ENCODE results near the gene ACOT4. TPM values are rescaled to one million over a fixed set of nuclear protein-coding genes. Genes with fewer than 3 reads are reported as not detected.

ACOT4 gene
- 1.5 to 2.4 TPM (median 2.2 TPM) in 5 replicates for total RNA-seq (2022; extraction: Qiagen RNA extraction)

DNA sequence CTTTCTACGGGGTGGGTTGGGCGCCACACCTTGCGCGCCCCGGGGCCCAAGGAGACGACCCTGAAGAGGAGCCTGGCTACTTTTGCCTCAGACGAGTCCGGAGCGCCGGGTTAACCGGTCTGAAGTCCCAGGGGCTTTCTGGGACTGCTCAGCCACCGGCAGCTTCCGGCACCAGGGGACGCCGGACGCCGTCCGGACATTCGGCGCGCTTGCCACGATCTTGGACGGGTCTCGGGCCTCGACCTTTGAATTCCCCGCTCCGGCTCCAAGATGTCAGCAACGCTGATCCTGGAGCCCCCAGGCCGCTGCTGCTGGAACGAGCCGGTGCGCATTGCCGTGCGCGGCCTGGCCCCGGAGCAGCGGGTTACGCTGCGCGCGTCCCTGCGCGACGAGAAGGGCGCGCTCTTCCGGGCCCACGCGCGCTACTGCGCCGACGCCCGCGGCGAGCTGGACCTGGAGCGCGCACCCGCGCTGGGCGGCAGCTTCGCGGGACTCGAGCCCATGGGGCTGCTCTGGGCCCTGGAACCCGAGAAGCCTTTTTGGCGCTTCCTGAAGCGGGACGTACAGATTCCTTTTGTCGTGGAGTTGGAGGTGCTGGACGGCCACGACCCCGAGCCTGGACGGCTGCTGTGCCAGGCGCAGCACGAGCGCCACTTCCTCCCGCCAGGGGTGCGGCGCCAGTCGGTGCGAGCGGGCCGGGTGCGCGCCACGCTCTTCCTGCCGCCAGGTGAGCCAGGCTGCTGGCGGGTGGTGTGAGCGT, at the start of gene ACOT4:
TSS of gene ACOT4 (plus strand) at position 184 of the 760 bp plus-strand sequence. CDS start at position 271, 87 bp downstream.

DNA sequence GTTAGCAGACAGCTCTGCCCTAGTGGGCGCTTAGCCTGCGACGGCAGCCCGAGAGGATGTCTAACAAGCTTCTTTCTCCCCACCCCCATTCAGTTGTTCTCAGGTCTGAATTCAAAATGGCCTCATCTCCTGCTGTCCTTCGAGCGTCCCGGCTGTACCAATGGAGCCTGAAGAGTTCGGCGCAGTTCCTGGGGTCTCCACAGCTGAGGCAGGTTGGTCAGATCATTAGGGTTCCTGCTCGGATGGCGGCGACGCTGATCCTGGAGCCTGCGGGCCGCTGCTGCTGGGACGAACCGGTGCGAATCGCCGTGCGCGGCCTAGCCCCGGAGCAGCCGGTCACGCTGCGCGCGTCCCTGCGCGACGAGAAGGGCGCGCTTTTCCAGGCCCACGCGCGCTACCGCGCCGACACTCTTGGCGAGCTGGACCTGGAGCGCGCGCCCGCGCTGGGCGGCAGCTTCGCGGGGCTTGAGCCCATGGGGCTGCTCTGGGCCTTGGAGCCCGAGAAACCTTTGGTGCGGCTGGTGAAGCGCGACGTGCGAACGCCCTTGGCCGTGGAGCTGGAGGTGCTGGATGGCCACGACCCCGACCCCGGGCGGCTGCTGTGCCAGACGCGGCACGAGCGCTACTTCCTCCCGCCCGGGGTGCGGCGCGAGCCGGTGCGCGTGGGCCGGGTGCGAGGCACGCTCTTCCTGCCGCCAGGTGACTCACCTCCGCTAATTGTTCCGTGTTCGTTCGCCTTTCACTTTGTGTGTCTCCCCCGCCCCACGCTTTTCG, 22.3 kb upstream of the ACOT4 start, which contains the start of gene ACOT2:
TSS of gene ACOT2 (plus strand) at position 29 of the 774 bp plus-strand sequence. CDS start at position 57, 28 bp downstream.

DNA sequence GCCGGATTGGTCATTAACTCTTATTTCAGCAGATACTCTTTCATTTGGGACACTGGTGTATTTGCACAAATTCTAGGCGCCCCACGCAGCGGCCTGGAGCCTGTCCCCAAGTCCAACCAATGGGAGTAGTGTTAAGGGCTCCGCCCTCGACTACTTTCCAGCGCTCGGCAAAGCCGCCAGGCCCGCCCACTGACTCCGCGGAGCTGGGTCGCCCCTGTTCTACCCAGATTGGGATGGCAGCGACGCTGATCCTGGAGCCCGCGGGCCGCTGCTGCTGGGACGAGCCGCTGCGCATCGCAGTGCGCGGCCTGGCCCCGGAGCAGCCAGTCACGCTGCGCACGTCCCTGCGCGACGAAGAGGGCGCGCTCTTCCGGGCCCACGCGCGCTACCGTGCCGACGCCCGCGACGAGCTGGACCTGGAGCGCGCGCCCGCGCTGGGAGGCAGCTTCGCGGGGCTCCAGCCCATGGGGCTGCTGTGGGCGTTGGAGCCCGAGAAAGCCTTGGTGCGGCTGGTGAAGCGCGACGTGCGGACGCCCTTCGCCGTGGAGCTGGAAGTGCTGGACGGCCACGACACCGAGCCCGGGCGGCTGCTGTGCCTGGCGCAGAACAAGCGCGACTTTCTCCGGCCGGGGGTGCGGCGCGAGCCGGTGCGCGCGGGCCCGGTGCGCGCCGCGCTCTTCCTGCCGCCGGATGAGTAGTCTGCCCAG, 20.8 kb downstream of the ACOT4 start, which contains the start of gene ACOT6:
TSS of gene ACOT6 (plus strand) at position 179 of the 707 bp plus-strand sequence. CDS start at position 234, 55 bp downstream.

GRCh38 chr14:73644531-73645247, 53.0 kb downstream of the ACOT4 start, which contains the start of gene DNAL1:
Gene DNAL1, plus strand, starts transcription at chr14:73644986. Its CDS starts 54 bp downstream, at chr14:73645040.

Other genes with a start within 250 kb of the ACOT4 start
- 34.2 to 44.1 TPM (median 39.9 TPM) in 5 replicates for gene NUMB, start 133.3 kb upstream of the ACOT4 start, total RNA-seq (2022; extraction: Qiagen RNA extraction)
- gene RIOX1, start 100.9 kb upstream of the ACOT4 start, total RNA-seq (2022; extraction: Qiagen RNA extraction) = 23.3 to 24.5 TPM (median 24.2 TPM) in 5 replicates
- gene ACOT1, start 54.7 kb upstream of the ACOT4 start, total RNA-seq (2022; extraction: Qiagen RNA extraction) = 6.1 to 8.3 TPM (median 7.7 TPM) in 5 replicates
- 0.03 TPM in 1 of 5 replicates, not detected in the others for gene HEATR4, start 32.9 kb upstream of the ACOT4 start, total RNA-seq (2022; extraction: Qiagen RNA extraction)
- 40.6 to 53.0 TPM (median 50.4 TPM) in 5 replicates for gene ACOT2, start 22.7 kb upstream of the ACOT4 start, total RNA-seq (2022; extraction: Qiagen RNA extraction)
- not detected in 5 replicates for gene ACOT6, start 20.6 kb downstream of the ACOT4 start, total RNA-seq (2022; extraction: Qiagen RNA extraction)
- 8.5 to 11.1 TPM (median 10.0 TPM) in 5 replicates for gene DNAL1, start 53.1 kb downstream of the ACOT4 start, total RNA-seq (2022; extraction: Qiagen RNA extraction)
- 54.6 to 64.6 TPM (median 59.6 TPM) in 5 replicates for gene PNMA1, start 122.5 kb downstream of the ACOT4 start, total RNA-seq (2022; extraction: Qiagen RNA extraction)

Data from A549 treated with Hydrocortisone at 1 μM for 4 hours (cell line).